ENCODE results near the gene SIAE. TPM values are rescaled to one million over a fixed set of nuclear protein-coding genes. Genes with fewer than 3 reads are reported as not detected.

SIAE gene
- total and polyA plus RNA-seq, 4 donors = 6.9 to 24.8 (median 13.2) TPM

DNA sequence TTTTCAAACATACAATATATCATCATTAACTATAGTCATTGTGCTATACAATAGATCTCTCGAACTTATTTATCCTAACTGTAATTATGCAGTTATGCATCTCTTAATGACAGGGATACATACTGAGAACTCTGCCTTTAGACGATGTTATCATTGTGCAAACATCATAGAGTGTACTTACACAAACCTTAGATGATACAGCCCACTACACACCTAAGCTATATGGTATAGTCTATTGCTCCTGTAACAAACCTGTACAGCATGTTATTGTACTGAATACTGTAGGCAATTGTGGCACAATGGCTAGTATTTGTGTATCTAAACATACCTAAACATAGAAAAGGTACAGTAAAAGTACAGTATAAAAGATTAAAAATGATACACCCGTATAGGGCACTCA, 38.9 kb upstream of the SIAE start:
- no peak overlapping the region for H3K27ac ChIP-seq (ENCODE audit: low read depth in 1 of 2, low read length in 2 of 2)
- no peaks in the 10 kb centered on the region for H3K36me3 ChIP-seq (ENCODE audit: control insufficient read depth in 1 of 2, insufficient read depth in 2 of 2, low read length in 1 of 2)
- no peaks in the 10 kb centered on the region for H3K4me1 ChIP-seq (ENCODE audit: control insufficient read depth in 1 of 2, insufficient read depth in 2 of 2, low read length in 2 of 2)
- ATAC-seq (ENCODE audit: low FRiP score) (no peak), DNase-seq (no peak)
- peaks cover 6% of the 10 kb centered on the region for H3K9me3 ChIP-seq (ENCODE audit: control insufficient read depth, low read length)
- no peaks in the 10 kb centered on the region for H3K27me3 ChIP-seq (ENCODE audit: control insufficient read depth in 1 of 2, insufficient read depth in 2 of 2, low read length in 1 of 2)
- 71 to 78% methylated on average over 3 of the region's 3 CpGs for WGBS, 2 donors
- no peak overlapping the region for H3K4me3 ChIP-seq (ENCODE audit: low read length in 2 of 2)
- intact Hi-C loops (cut with DNase I) = no loop called here

DNA sequence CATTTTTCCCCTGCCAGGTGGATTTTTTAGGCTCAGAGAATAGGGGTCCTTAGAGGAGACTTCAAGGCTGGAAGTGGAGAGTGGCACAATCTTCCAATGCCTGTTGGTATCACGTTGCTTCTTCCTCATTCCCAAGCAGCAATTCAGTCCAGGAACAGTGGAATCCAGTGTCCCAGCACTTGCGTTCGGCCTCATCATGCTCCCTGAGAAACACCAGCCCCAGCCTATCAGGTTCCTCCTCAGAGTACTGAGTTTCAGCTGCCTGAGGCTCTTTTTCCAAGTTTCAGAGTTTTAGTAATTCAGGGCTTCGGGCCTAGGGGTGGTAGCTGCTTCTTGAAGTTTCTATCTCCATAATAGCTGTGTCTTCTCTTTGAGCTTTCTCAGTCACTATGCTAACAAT, 34.3 kb upstream of the SIAE start:
- 90 to 91% methylated on average over 4 of the region's 4 CpGs for WGBS, 2 donors
- Histone ChIP-seq H3K27ac (ENCODE audit: low read depth in 1 of 2, low read length in 2 of 2) (no peak overlapping the region), H3K9me3 (ENCODE audit: control insufficient read depth, low read length) (peaks cover 8% of the 10 kb centered on the region), H3K36me3 (ENCODE audit: control insufficient read depth in 1 of 2, insufficient read depth in 2 of 2, low read length in 1 of 2) (no peaks in the 10 kb centered on the region), H3K4me1 (ENCODE audit: control insufficient read depth in 1 of 2, insufficient read depth in 2 of 2, low read length in 2 of 2) (no peaks in the 10 kb centered on the region), H3K4me3 (ENCODE audit: low read length in 2 of 2) (no peak overlapping the region), H3K27me3 (ENCODE audit: control insufficient read depth in 1 of 2, insufficient read depth in 2 of 2, low read length in 1 of 2) (no peaks in the 10 kb centered on the region)
- no peak for ATAC-seq (ENCODE audit: low FRiP score)
- no peak for DNase-seq
- intact Hi-C loops (cut with DNase I) = no loop called here

DNA sequence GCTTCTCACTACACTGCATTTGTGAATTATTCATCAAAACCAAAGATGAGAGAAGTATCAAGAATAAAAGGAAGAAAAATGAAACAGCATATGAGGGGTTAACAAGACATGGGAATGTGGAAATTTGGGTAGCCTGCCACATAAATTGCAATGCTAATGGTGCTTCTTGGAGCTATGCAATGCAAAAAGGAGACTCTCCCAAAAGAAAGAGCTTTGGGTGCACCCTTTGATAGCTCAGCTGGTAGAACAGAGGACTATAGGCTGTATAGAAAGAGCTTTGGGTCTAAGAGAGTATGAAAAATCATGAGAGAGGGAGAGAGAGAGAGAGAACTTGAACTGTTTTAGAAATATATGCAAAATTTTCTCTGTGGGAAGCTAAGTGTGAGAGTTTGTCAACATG, 26.5 kb upstream of the SIAE start:
- H3K27me3 ChIP-seq (ENCODE audit: control insufficient read depth in 1 of 2, insufficient read depth in 2 of 2, low read length in 1 of 2) = no peaks in the 10 kb centered on the region
- no peak for ATAC-seq (ENCODE audit: low FRiP score)
- intact Hi-C loops (cut with DNase I) = no loop called here

DNA sequence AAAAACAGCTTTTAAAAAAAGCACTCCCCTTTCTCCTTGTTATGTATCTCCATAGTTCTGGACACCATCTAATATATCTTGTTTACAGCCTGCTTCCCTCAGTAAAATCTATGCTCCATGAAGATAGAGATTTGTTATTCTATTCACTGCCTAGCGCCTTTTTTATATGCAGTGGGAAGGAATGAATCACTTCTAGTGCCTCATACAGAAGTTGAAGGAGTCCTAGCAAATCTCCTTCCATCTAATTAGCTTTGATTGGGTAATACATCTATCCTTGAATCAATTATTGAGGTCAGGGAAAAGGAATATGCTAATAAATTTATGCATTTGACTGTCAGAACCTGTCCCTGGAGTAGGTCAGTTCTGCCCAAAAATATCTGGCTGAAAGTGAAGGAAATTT, 26.0 kb upstream of the SIAE start:
- no peak overlapping the region for H3K27ac ChIP-seq (ENCODE audit: low read depth in 1 of 2, low read length in 2 of 2)
- no peak for ATAC-seq (ENCODE audit: low FRiP score)
- H3K4me1 ChIP-seq (ENCODE audit: control insufficient read depth in 1 of 2, insufficient read depth in 2 of 2, low read length in 2 of 2) = no peaks in the 10 kb centered on the region
- H3K9me3 ChIP-seq (ENCODE audit: control insufficient read depth, low read length) = no peaks in the 10 kb centered on the region
- intact Hi-C loops (cut with DNase I) = no loop called here
- DNase-seq = no peak
- no peak overlapping the region for H3K4me3 ChIP-seq (ENCODE audit: low read length in 2 of 2)
- 71 to 86% methylated on average over 1 of the region's 1 CpG for WGBS, 2 donors
- H3K27me3 ChIP-seq (ENCODE audit: control insufficient read depth in 1 of 2, insufficient read depth in 2 of 2, low read length in 1 of 2) = no peaks in the 10 kb centered on the region
- no peaks in the 10 kb centered on the region for H3K36me3 ChIP-seq (ENCODE audit: control insufficient read depth in 1 of 2, insufficient read depth in 2 of 2, low read length in 1 of 2)

More for the DNA sequence above, 26.5 kb upstream of the SIAE start:
- Histone ChIP-seq H3K27ac (ENCODE audit: low read depth in 1 of 2, low read length in 2 of 2) (no peak overlapping the region), H3K36me3 (ENCODE audit: control insufficient read depth in 1 of 2, insufficient read depth in 2 of 2, low read length in 1 of 2) (no peaks in the 10 kb centered on the region), H3K4me3 (ENCODE audit: low read length in 2 of 2) (no peak overlapping the region), H3K4me1 (ENCODE audit: control insufficient read depth in 1 of 2, insufficient read depth in 2 of 2, low read length in 2 of 2) (no peaks in the 10 kb centered on the region), H3K9me3 (ENCODE audit: control insufficient read depth, low read length) (no peaks in the 10 kb centered on the region)
- no peak for DNase-seq

DNA sequence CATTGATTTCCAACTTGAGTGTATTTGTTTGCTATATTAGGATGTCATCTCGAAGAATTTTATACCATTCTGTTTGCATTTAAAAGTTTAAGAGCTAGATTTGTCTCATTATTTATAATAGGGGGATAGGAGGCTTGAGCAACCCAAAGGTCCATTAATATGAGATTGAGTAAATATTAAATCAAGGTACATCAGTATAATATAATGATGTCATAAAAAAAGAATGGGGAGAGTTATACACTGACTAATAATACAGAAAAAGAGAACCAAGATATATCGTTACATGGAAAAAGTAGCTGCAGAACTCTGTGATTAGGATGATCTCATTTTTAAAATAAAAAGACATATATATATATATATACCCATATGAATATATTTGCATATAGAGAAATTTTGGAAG, 19.6 kb upstream of the SIAE start:
- no peak overlapping the region for H3K27ac ChIP-seq (ENCODE audit: low read depth in 1 of 2, low read length in 2 of 2)
- H3K9me3 ChIP-seq (ENCODE audit: control insufficient read depth, low read length) = no peaks in the 10 kb centered on the region
- intact Hi-C loops (cut with DNase I) = no loop called here
- 94 to 96% methylated on average over 2 of the region's 2 CpGs for WGBS, 2 donors
- no peak overlapping the region for H3K4me3 ChIP-seq (ENCODE audit: low read length in 2 of 2)
- no peaks in the 10 kb centered on the region for H3K27me3 ChIP-seq (ENCODE audit: control insufficient read depth in 1 of 2, insufficient read depth in 2 of 2, low read length in 1 of 2)
- DNase-seq (no peak), ATAC-seq (ENCODE audit: low FRiP score) (no peak)
- no peaks in the 10 kb centered on the region for H3K36me3 ChIP-seq (ENCODE audit: control insufficient read depth in 1 of 2, insufficient read depth in 2 of 2, low read length in 1 of 2)
- H3K4me1 ChIP-seq (ENCODE audit: control insufficient read depth in 1 of 2, insufficient read depth in 2 of 2, low read length in 2 of 2) = no peaks in the 10 kb centered on the region

DNA sequence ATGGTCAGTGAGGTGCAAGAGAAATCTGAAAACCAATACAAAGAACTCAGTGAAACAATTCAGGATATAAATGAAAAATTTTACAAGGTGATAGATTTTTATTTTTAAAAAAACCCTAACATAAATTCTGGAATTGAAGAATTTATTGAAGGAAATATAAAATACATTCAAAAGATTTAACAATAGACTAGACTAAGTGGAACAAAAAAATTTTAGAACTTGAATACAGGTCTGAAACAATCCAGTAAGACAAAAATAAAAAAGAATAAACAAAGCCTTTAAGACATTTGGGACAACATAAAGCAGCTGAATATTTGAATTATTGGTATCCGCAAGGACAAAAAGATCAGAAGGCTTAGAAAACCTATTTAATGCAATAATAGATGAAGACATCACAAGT, 8.9 kb upstream of the SIAE start:
- 96 to 97% methylated on average over 1 of the region's 1 CpG for WGBS, 2 donors
- Histone ChIP-seq H3K27ac (ENCODE audit: low read depth in 1 of 2, low read length in 2 of 2) (no peak overlapping the region), H3K36me3 (ENCODE audit: control insufficient read depth in 1 of 2, insufficient read depth in 2 of 2, low read length in 1 of 2) (no peaks in the 10 kb centered on the region), H3K9me3 (ENCODE audit: control insufficient read depth, low read length) (no peaks in the 10 kb centered on the region), H3K27me3 (ENCODE audit: control insufficient read depth in 1 of 2, insufficient read depth in 2 of 2, low read length in 1 of 2) (no peaks in the 10 kb centered on the region), H3K4me1 (ENCODE audit: control insufficient read depth in 1 of 2, insufficient read depth in 2 of 2, low read length in 2 of 2) (no peaks in the 10 kb centered on the region), H3K4me3 (ENCODE audit: low read length in 2 of 2) (no peak overlapping the region)
- intact Hi-C loops (cut with DNase I) = loop anchor here in 1 of 2 donors (5.0 kb wide), 1 partner anchor 35 kb away; no protein-coding TSS in a partner anchor
- ATAC-seq (ENCODE audit: low FRiP score) = no peak
- no peak for DNase-seq

DNA sequence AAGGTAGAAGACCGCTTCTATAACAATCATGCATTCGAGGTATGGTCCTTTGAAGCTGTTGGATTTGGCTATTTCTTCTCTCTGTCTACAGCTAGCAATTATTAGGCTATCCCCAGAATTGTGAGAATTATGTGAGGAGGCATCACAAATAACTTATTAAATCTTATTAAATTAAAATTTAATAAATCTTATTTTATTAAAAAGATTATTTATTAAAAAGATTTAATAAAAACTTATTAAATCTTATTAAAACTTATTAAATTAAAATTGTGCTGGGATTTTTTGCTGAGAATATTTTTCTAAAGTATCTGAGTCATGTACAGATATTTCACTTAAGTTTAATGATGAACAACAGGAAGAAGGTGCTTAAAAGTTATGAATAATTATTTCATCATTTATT, 7.9 kb upstream of the SIAE start:
- Histone ChIP-seq H3K36me3 (ENCODE audit: control insufficient read depth in 1 of 2, insufficient read depth in 2 of 2, low read length in 1 of 2) (no peaks in the 10 kb centered on the region), H3K4me1 (ENCODE audit: control insufficient read depth in 1 of 2, insufficient read depth in 2 of 2, low read length in 2 of 2) (no peaks in the 10 kb centered on the region), H3K9me3 (ENCODE audit: control insufficient read depth, low read length) (no peaks in the 10 kb centered on the region), H3K27me3 (ENCODE audit: control insufficient read depth in 1 of 2, insufficient read depth in 2 of 2, low read length in 1 of 2) (no peaks in the 10 kb centered on the region), H3K4me3 (ENCODE audit: low read length in 2 of 2) (no peak overlapping the region), H3K27ac (ENCODE audit: low read depth in 1 of 2, low read length in 2 of 2) (no peak overlapping the region)
- WGBS, 2 donors = 92 to 95% methylated on average over 2 of the region's 2 CpGs
- DNase-seq = no peak
- no peak for ATAC-seq (ENCODE audit: low FRiP score)
- intact Hi-C loops (cut with DNase I) = loop anchor here in 1 of 2 donors (5.0 kb wide), 1 partner anchor 36 kb away; no protein-coding TSS in a partner anchor

DNA sequence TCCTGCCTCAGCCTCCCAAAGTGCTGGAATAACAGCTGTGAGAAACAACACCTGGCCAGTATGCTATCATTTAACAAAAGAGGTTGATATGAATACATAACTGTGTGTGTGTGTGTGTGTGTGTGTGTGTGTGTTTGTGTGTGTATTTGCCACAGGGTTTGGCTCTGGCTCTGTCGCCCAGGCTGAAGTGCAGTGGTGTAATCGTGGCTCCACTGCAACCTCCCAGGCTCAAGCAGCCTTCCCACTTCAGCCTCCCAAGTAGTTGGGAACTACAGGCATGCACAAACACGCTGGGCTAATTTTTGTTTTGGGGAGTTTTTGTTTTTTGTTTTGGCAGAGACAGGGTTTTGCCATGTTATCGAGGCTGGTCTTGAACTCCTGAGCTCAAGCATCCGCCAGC, 4.9 kb upstream of the SIAE start:
- Histone ChIP-seq H3K27ac (ENCODE audit: low read depth in 1 of 2, low read length in 2 of 2) (no peak overlapping the region), H3K9me3 (ENCODE audit: control insufficient read depth, low read length) (no peaks in the 10 kb centered on the region), H3K36me3 (ENCODE audit: control insufficient read depth in 1 of 2, insufficient read depth in 2 of 2, low read length in 1 of 2) (no peaks in the 10 kb centered on the region), H3K4me3 (ENCODE audit: low read length in 2 of 2) (no peak overlapping the region), H3K27me3 (ENCODE audit: control insufficient read depth in 1 of 2, insufficient read depth in 2 of 2, low read length in 1 of 2) (no peaks in the 10 kb centered on the region), H3K4me1 (ENCODE audit: control insufficient read depth in 1 of 2, insufficient read depth in 2 of 2, low read length in 2 of 2) (no peaks in the 10 kb centered on the region)
- DNase-seq (no peak), ATAC-seq (ENCODE audit: low FRiP score) (no peak)
- intact Hi-C loops (cut with DNase I) = loop anchor here in 1 of 2 donors (10.0 kb wide), 1 partner anchor 116 kb away; no protein-coding TSS in a partner anchor
- 74 to 80% methylated on average over 5 of the region's 5 CpGs for WGBS, 2 donors

DNA sequence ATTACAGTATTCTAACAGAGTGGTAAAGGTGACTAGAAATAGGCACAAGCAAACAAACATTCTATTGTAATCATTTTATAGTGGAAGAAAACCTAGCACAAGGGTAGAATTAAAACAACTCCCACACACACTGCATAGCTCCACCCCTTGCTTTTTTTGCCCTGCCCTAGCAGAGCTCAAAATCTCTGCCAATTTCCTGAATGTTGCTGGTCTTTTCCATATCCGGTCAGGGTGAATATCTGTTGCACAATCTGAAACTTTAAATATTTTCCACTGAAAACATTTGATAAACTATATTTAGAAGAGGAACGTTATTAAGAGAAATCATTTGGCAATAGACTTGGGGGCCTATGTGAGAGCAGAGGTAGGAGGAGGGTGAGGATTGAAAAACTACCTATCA, 2.8 kb upstream of the SIAE start:
- 1 to 2% methylated on average over 2 of the region's 2 CpGs for WGBS, 2 donors
- no peak overlapping the region for H3K4me3 ChIP-seq (ENCODE audit: low read length in 2 of 2)
- H3K27ac ChIP-seq (ENCODE audit: low read depth in 1 of 2, low read length in 2 of 2) = no peak overlapping the region

More for the DNA sequence above, 2.8 kb upstream of the SIAE start:
- no peaks in the 10 kb centered on the region for H3K4me1 ChIP-seq (ENCODE audit: control insufficient read depth in 1 of 2, insufficient read depth in 2 of 2, low read length in 2 of 2)
- intact Hi-C loops (cut with DNase I) = loop anchor here (2.0 to 10.0 kb wide), 2 partner anchors 42 to 118 kb away; no protein-coding TSS in a partner anchor
- no peaks in the 10 kb centered on the region for H3K36me3 ChIP-seq (ENCODE audit: control insufficient read depth in 1 of 2, insufficient read depth in 2 of 2, low read length in 1 of 2)
- DNase-seq = peak in 1 of 2 donors; percentile 56
- ATAC-seq (ENCODE audit: low FRiP score) = peak; percentile 72
- H3K9me3 ChIP-seq (ENCODE audit: control insufficient read depth, low read length) = no peaks in the 10 kb centered on the region
- no peaks in the 10 kb centered on the region for H3K27me3 ChIP-seq (ENCODE audit: control insufficient read depth in 1 of 2, insufficient read depth in 2 of 2, low read length in 1 of 2)
